HepG2 (cell line): ENCODE measurements around the gene CHST6. TPM values are rescaled to one million over a fixed set of nuclear protein-coding genes. Genes with fewer than 3 reads are reported as not detected.
A peak's percentile ranks its signal among the peaks of the same experiment; 100 is the strongest.

ENCODE experiments used
- AKAP8 ChIP-seq: sonication (generic); formaldehyde crosslinking; IDR thresholded peaks from 2 replicates; pipeline ENCODE4 v1.5.1; 2020; ENCODE audit warnings: mild to moderate bottlenecking, missing genetic modification reagents
- FIP1L1 ChIP-seq: fragments of 200-400 bp; formaldehyde crosslinking; IDR thresholded peaks from 2 replicates; pipeline ENCODE4 v1.6.1; 2018; ENCODE audit warnings: low read depth, mild to moderate bottlenecking, low read length, moderate library complexity, borderline replicate concordance; ENCODE audit not compliant: insufficient read depth
- FOXM1 ChIP-seq: sonication (generic); formaldehyde crosslinking; IDR thresholded peaks from 2 replicates; pipeline ENCODE4 v1.5.0; 2020; ENCODE audit warnings: missing genetic modification reagents
- HES4 ChIP-seq: sonication (generic); formaldehyde crosslinking; IDR thresholded peaks from 2 replicates; pipeline ENCODE4 v1.9.0; 2021; ENCODE audit warnings: mild to moderate bottlenecking, missing genetic modification reagents, borderline replicate concordance
- KDM4B ChIP-seq: sonication (generic); formaldehyde crosslinking; IDR thresholded peaks from 2 replicates; pipeline ENCODE4 v1.4.0; 2020; ENCODE audit warnings: missing genetic modification reagents
- NFYB ChIP-seq: sonication (generic); formaldehyde crosslinking; IDR thresholded peaks from 2 replicates; pipeline ENCODE4 v1.4.0; 2020; ENCODE audit warnings: missing genetic modification reagents
- NR2F6 ChIP-seq, 2 experiments: IDR thresholded peaks; 2 replicates each; pipeline ENCODE4 v1.6.1; 2016; ENCODE audit warnings: antibody characterized with exemption in 1 of 2, mild to moderate bottlenecking in 1 of 2
- POLR2G ChIP-seq: fragments of 200-400 bp; formaldehyde crosslinking; IDR thresholded peaks from 2 replicates; pipeline ENCODE4 v1.6.1; 2018; ENCODE audit warnings: mild to moderate bottlenecking, low read depth, low read length, moderate library complexity
- SKI ChIP-seq: fragments of 450-650 bp; IDR thresholded peaks from one replicate; pipeline ENCODE4 v1.6.1; 2018; ENCODE audit warnings: mild to moderate bottlenecking; ENCODE audit not compliant: partially characterized antibody
- TGIF2 ChIP-seq: IDR thresholded peaks from 2 replicates; pipeline ENCODE4 v1.6.1; 2016; ENCODE audit warnings: control low read depth, missing compliant biosample characterization
- XBP1 ChIP-seq: sonication (generic); formaldehyde crosslinking; IDR thresholded peaks from 2 replicates; pipeline ENCODE4 v1.5.0; 2020; ENCODE audit warnings: missing genetic modification reagents
- ZNF549 ChIP-seq: sonication (generic); formaldehyde crosslinking; IDR thresholded peaks from 2 replicates; pipeline ENCODE4 v1.5.0; 2020; ENCODE audit warnings: missing genetic modification reagents
- ZNF607 ChIP-seq: sonication (generic); formaldehyde crosslinking; IDR thresholded peaks from 2 replicates; pipeline ENCODE4 v1.5.1; 2020; ENCODE audit warnings: missing genetic modification reagents, mild to moderate bottlenecking, borderline replicate concordance
- ZNF703 ChIP-seq: sonication (generic); formaldehyde crosslinking; IDR thresholded peaks from 2 replicates; pipeline ENCODE4 v1.5.1; 2020; ENCODE audit warnings: missing genetic modification reagents, mild to moderate bottlenecking, moderate library complexity, borderline replicate concordance
- polyA plus RNA-seq, 8 experiments: library from polyadenylated mRNA; depleted of rRNA in 3 of 8; stranded (reverse) in 7 of 8; unstranded in 1 of 8; fragments of >200 nt; fragmentation: Illumina TruSeq in 4 of 8; extraction: Trizol in 4 of 8; gene quantifications; 2 replicates each; pipeline versions ENCODE4 v1.2.1 to v1.2.3, GENCODE V29; 2011 to 2016; ENCODE audit warnings: low read depth in 4 of 8, missing spikeins in 1 of 8, mixed read lengths in 1 of 8; ENCODE audit not compliant: insufficient read depth in 1 of 8
- total RNA-seq, 5 experiments: library from RNA; depleted of rRNA; stranded (reverse); fragments of >200 nt; fragmentation: Illumina TruSeq; extraction: Trizol; gene quantifications; 2 replicates each; pipeline ENCODE4 v1.2.3, GENCODE V29; 2016; ENCODE audit warnings: low read depth in 1 of 5
- TF ChIP-seq, protein P1 (sequence below), 2 experiments: sonication (generic) in 1 of 2; formaldehyde crosslinking in 1 of 2; IDR thresholded peaks; 2 replicates each; pipeline versions ENCODE4 v1.4.0 to v1.6.1; 2018 to 2020; ENCODE audit warnings: missing genetic modification reagents in 2 of 2, borderline replicate concordance in 1 of 2, low read depth in 1 of 2, mild to moderate bottlenecking in 1 of 2, missing biosample characterization in 1 of 2
- TF ChIP-seq, protein P2 (sequence below): sonication (generic); formaldehyde crosslinking; IDR thresholded peaks from 2 replicates; pipeline ENCODE4 v1.8.1; 2023; ENCODE audit warnings: mild to moderate bottlenecking, missing genetic modification reagents, borderline replicate concordance
- TF ChIP-seq, protein P3 (sequence below): sonication (generic); formaldehyde crosslinking; IDR thresholded peaks from 2 replicates; pipeline ENCODE4 v1.5.0; 2020; ENCODE audit warnings: mild to moderate bottlenecking, missing genetic modification reagents, borderline replicate concordance

The CHST6 gene
- total and polyA plus RNA-seq, 2 of the 13 experiments (the other 11 are each of a cell fraction or from before 2014, with no cell fraction given), result 0.18 to 0.91 TPM

DNA sequence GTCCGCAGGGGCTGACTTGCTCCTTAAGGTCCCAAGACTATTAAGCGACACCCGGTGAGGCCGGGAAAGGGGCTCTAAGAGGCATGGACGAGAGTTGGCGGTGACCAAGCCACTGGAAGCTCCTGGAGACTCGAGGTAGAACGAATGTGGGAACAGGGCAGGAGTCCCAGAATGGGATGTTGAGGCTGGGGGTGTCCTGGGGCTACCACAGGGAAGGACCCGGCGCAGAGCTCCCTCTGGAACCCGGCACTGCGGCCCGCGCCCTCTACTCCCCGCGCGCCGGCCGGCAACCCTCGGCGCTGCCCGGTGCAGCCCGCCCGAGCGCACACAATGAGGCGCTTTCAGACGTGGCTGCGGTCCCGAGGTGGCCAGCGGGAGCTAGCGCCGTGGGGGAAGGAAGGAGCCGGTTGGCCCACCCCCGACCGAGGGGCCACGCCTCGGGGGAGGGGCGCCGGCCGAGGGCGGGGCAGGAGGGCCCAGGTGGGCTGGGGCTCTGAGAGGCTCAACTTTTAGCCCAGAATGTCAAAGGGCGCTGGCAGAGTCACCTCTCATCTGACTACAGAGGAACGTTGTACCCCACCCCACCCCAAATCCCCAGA lies at the start of gene CHST6 (continued):
- no peak for TF ChIP-seq AKAP8 (CRISPR knock-in tag)
- TF ChIP-seq, protein P1, sequence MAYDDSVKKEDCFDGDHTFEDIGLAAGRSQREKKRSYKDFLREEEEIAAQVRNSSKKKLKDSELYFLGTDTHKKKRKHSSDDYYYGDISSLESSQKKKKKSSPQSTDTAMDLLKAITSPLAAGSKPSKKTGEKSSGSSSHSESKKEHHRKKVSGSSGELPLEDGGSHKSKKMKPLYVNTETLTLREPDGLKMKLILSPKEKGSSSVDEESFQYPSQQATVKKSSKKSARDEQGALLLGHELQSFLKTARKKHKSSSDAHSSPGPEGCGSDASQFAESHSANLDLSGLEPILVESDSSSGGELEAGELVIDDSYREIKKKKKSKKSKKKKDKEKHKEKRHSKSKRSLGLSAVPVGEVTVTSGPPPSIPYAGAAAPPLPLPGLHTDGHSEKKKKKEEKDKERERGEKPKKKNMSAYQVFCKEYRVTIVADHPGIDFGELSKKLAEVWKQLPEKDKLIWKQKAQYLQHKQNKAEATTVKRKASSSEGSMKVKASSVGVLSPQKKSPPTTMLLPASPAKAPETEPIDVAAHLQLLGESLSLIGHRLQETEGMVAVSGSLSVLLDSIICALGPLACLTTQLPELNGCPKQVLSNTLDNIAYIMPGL (CRISPR knock-in tag; IDR thresholded peaks at IDR 0.05; ENCODE audit: borderline replicate concordance in 1 of 2, low read depth in 1 of 2), result peak in 1 of 2 experiments; percentile 24; a peak in 1 of 4 replicates
- TF ChIP-seq ZNF607 (CRISPR knock-in tag), result no peak
- no peak for TF ChIP-seq KDM4B (CRISPR knock-in tag)
- no peak for TF ChIP-seq SKI
- TF ChIP-seq FIP1L1, result no peak
- TF ChIP-seq HES4, result no peak
- TF ChIP-seq ZNF703 (CRISPR knock-in tag), result no peak; the same call in 1 of the 2 replicates
- TF ChIP-seq, protein P2, sequence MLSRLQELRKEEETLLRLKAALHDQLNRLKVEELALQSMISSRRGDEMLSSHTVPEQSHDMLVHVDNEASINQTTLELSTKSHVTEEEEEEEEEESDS (CRISPR knock-in tag), result no peak
- 0 out of 2 replicates have a peak, but pooled peaks have one; percentile 21 for TF ChIP-seq TGIF2 (CRISPR knock-in tag)
- no peak for TF ChIP-seq NFYB (CRISPR knock-in tag)
- no peak for TF ChIP-seq XBP1
- no peak for TF ChIP-seq FOXM1 (CRISPR knock-in tag)
- TF ChIP-seq ZNF549 (CRISPR knock-in tag), result no peak
- TF ChIP-seq POLR2G, result 0 out of 2 replicates have a peak, but pooled peaks have one; percentile 35
- TF ChIP-seq NR2F6 (IDR thresholded peaks at IDR 0.05), result no peak
- TF ChIP-seq NR2F6 (CRISPR knock-in tag; IDR thresholded peaks at IDR 0.05), result no peak; the same call in 1 of the 2 replicates
- TF ChIP-seq, protein P3, sequence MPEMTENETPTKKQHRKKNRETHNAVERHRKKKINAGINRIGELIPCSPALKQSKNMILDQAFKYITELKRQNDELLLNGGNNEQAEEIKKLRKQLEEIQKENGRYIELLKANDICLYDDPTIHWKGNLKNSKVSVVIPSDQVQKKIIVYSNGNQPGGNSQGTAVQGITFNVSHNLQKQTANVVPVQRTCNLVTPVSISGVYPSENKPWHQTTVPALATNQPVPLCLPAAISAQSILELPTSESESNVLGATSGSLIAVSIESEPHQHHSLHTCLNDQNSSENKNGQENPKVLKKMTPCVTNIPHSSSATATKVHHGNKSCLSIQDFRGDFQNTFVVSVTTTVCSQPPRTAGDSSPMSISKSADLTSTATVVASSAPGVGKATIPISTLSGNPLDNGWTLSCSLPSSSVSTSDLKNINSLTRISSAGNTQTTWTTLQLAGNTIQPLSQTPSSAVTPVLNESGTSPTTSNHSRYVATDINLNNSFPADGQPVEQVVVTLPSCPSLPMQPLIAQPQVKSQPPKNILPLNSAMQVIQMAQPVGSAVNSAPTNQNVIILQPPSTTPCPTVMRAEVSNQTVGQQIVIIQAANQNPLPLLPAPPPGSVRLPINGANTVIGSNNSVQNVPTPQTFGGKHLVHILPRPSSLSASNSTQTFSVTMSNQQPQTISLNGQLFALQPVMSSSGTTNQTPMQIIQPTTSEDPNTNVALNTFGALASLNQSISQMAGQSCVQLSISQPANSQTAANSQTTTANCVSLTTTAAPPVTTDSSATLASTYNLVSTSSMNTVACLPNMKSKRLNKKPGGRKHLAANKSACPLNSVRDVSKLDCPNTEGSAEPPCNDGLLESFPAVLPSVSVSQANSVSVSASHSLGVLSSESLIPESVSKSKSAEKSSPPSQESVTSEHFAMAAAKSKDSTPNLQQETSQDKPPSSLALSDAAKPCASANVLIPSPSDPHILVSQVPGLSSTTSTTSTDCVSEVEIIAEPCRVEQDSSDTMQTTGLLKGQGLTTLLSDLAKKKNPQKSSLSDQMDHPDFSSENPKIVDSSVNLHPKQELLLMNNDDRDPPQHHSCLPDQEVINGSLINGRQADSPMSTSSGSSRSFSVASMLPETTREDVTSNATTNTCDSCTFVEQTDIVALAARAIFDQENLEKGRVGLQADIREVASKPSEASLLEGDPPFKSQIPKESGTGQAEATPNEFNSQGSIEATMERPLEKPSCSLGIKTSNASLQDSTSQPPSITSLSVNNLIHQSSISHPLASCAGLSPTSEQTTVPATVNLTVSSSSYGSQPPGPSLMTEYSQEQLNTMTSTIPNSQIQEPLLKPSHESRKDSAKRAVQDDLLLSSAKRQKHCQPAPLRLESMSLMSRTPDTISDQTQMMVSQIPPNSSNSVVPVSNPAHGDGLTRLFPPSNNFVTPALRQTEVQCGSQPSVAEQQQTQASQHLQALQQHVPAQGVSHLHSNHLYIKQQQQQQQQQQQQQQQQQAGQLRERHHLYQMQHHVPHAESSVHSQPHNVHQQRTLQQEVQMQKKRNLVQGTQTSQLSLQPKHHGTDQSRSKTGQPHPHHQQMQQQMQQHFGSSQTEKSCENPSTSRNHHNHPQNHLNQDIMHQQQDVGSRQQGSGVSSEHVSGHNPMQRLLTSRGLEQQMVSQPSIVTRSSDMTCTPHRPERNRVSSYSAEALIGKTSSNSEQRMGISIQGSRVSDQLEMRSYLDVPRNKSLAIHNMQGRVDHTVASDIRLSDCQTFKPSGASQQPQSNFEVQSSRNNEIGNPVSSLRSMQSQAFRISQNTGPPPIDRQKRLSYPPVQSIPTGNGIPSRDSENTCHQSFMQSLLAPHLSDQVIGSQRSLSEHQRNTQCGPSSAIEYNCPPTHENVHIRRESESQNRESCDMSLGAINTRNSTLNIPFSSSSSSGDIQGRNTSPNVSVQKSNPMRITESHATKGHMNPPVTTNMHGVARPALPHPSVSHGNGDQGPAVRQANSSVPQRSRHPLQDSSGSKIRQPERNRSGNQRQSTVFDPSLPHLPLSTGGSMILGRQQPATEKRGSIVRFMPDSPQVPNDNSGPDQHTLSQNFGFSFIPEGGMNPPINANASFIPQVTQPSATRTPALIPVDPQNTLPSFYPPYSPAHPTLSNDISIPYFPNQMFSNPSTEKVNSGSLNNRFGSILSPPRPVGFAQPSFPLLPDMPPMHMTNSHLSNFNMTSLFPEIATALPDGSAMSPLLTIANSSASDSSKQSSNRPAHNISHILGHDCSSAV (CRISPR knock-in tag), result no peak
